Transverse colon (tissue), 4 donors: ENCODE measurements around the gene EML6. TPM values are rescaled to one million over a fixed set of nuclear protein-coding genes. Genes with fewer than 3 reads are reported as not detected.

Experiments
- DNase-seq: peaks from one replicate; pipeline ENCODE4 v3.0.0-alpha.2; 2019
- H3K27ac ChIP-seq, 4 donors: fragments of 200-600 bp; sonication (generic); 2 replicates each; pipeline ENCODE4 v1.5.1; 2016 to 2018; ENCODE audit warnings: inconsistent platforms in 4 of 4
- H3K27me3 ChIP-seq: fragments of 200-600 bp; sonication (generic); 2 replicates; pipeline ENCODE4 v1.5.1; 2017; ENCODE audit warnings: inconsistent platforms
- H3K36me3 ChIP-seq, 4 donors: fragments of 200-600 bp; sonication (generic); 2 replicates each; pipeline ENCODE4 v1.5.1; 2017 to 2019; ENCODE audit warnings: inconsistent platforms in 4 of 4
- H3K4me1 ChIP-seq, 4 donors: fragments of 200-600 bp; sonication (generic); 2 replicates each; pipeline ENCODE4 v1.5.1; 2017 to 2020; ENCODE audit warnings: inconsistent platforms in 4 of 4
- H3K4me3 ChIP-seq, 4 donors: fragments of 200-600 bp; sonication (generic); 1 replicate in 1 of 4; 2 replicates in 3 of 4; pipeline versions ENCODE4 v1.5.1 to v1.6.1; 2017 to 2019; ENCODE audit warnings: inconsistent platforms in 4 of 4
- H3K9me3 ChIP-seq, 2 donors: fragments of 200-600 bp; sonication (generic); 2 replicates each; pipeline ENCODE4 v1.5.1; 2017 to 2019; ENCODE audit warnings: inconsistent platforms in 2 of 2
- CTCF ChIP-seq, 5 experiments: fragments of 200-600 bp in 3 of 5; fragments of 450-650 bp in 2 of 5; sonication (generic) in 3 of 5; IDR thresholded peaks; 1 replicate in 2 of 5; 2 replicates in 3 of 5; pipeline ENCODE4 v1.5.1; 2016 to 2017; ENCODE audit warnings: antibody characterized with exemption in 5 of 5, inconsistent platforms in 3 of 5, mild to moderate bottlenecking in 2 of 5, moderate library complexity in 1 of 5
- EP300 ChIP-seq: sonication (generic); formaldehyde crosslinking; IDR thresholded peaks from one replicate; pipeline ENCODE4 v1.6.1; 2017; ENCODE audit warnings: antibody characterized with exemption, low read depth
- POLR2A ChIP-seq: fragments of 450-650 bp; IDR thresholded peaks from one replicate; pipeline ENCODE4 v1.6.1; 2016; ENCODE audit warnings: antibody characterized with exemption, mild to moderate bottlenecking, moderate library complexity
- POLR2AphosphoS5 ChIP-seq, 3 donors: sonication (generic); formaldehyde crosslinking; IDR thresholded peaks; one replicate each; pipeline ENCODE4 v1.6.1; 2016; ENCODE audit warnings: antibody characterized with exemption in 3 of 3
- WGBS, 2 donors: methylation state at CpG; one replicate each; pipeline ENCODE4 v1.1.5; 2018; ENCODE audit warnings: low coverage in 1 of 2; 5-methylcytosine and 5-hydroxymethylcytosine counted together
- in situ Hi-C, 4 donors: fragments of 200-750 bp; cut with MboI; loops; one replicate each; pipeline versions ENCODE4 v1.15.0 to v1.15.1; 2017; ENCODE audit warnings: low sequenced_read_pairs in 3 of 4, low pct_ligation_motif_present in 1 of 4, low pct_unique_long_range_greater_than_20kb in 1 of 4
- intact Hi-C: fragments of 100-400 bp; cut with DNase I; formaldehyde crosslinking; loops from one replicate; pipeline ENCODE4 v1.15.1; 2023; ENCODE audit warnings: low total_unique reads
- total RNA-seq, 4 donors: library from RNA; depleted of rRNA; stranded (reverse); fragments of >200 nt; gene quantifications; one replicate each; pipeline ENCODE4 v1.1.0, GENCODE V29; 2016

Gene EML6
- total RNA-seq, 4 donors from 2014 or later: 1.5 to 8.2 (median 3.4) TPM

- 80 to 93% methylated on average over 1 to 2 of the region's 2 CpGs for WGBS, 2 donors
- Histone ChIP-seq H3K4me3 (no peak overlapping the region), H3K9me3 (no peaks in the 10 kb centered on the region), H3K36me3 (no peaks in the 10 kb centered on the region), H3K4me1 (no peaks in the 10 kb centered on the region), H3K27ac (no peak overlapping the region), H3K27me3 (no peaks in the 10 kb centered on the region)
- no peak for DNase-seq
- intact Hi-C loops (no loop called here), in situ Hi-C loops (no loop called here)
- no peak for TF ChIP-seq POLR2AphosphoS5 (IDR thresholded peaks at IDR 0.05)
- no peak for TF ChIP-seq POLR2A
- TF ChIP-seq EP300: no peak
- no peak for TF ChIP-seq CTCF (IDR thresholded peaks at IDR 0.05)
These were observed 132.0 kb downstream of the EML6 start for GRCh38 chr2:54855434-54855833.

- in situ Hi-C loops (no loop called here), intact Hi-C loops (no loop called here)
- no peak for DNase-seq
- TF ChIP-seq POLR2A (no peak), EP300 (no peak)
- no peak overlapping the region for H3K4me3 ChIP-seq
- H3K36me3 ChIP-seq: no peaks in the 10 kb centered on the region
- 67 to 90% methylated on average over 2 to 3 of the region's 3 CpGs for WGBS, 2 donors
- no peaks in the 10 kb centered on the region for H3K27me3 ChIP-seq
- H3K4me1 ChIP-seq: no peaks in the 10 kb centered on the region
- no peaks in the 10 kb centered on the region for H3K9me3 ChIP-seq
- no peak overlapping the region for H3K27ac ChIP-seq
These were observed 134.7 kb downstream of the EML6 start for GRCh38 chr2:54858021-54858681.

GRCh38 chr2:54859416-54859815 lies 136.0 kb downstream of the EML6 start:
- in situ Hi-C loops: no loop called here
- WGBS, 2 donors: 82 to 100% methylated on average over 2 to 3 of the region's 3 CpGs
- TF ChIP-seq EP300: no peak
- no peak for TF ChIP-seq CTCF (IDR thresholded peaks at IDR 0.05)
- TF ChIP-seq POLR2A: no peak
- no peak for TF ChIP-seq POLR2AphosphoS5 (IDR thresholded peaks at IDR 0.05)

GRCh38 chr2:54859997-54860701 lies 136.7 kb downstream of the EML6 start:
- no peak overlapping the region for H3K27ac ChIP-seq
- in situ Hi-C loops (no loop called here), intact Hi-C loops (no loop called here)
- H3K4me1 ChIP-seq: no peaks in the 10 kb centered on the region
- H3K4me3 ChIP-seq: no peak overlapping the region
- no peaks in the 10 kb centered on the region for H3K36me3 ChIP-seq
- no peak for DNase-seq
- TF ChIP-seq EP300 (no peak), POLR2A (no peak), CTCF (IDR thresholded peaks at IDR 0.05) (no peak), POLR2AphosphoS5 (IDR thresholded peaks at IDR 0.05) (no peak)
- WGBS, 2 donors: 64 to 90% methylated on average over 2 to 7 of the region's 7 CpGs
- H3K27me3 ChIP-seq: no peaks in the 10 kb centered on the region
- no peaks in the 10 kb centered on the region for H3K9me3 ChIP-seq

More at GRCh38 chr2:54859416-54859815, 136.0 kb downstream of the EML6 start:
- Histone ChIP-seq H3K9me3 (no peaks in the 10 kb centered on the region), H3K27ac (no peak overlapping the region), H3K27me3 (no peaks in the 10 kb centered on the region), H3K4me3 (no peak overlapping the region), H3K36me3 (no peaks in the 10 kb centered on the region), H3K4me1 (no peaks in the 10 kb centered on the region)
- DNase-seq: no peak
- intact Hi-C loops: no loop called here
